ENCODE results near the gene FAM193B.

Gene FAM193B

DNA sequence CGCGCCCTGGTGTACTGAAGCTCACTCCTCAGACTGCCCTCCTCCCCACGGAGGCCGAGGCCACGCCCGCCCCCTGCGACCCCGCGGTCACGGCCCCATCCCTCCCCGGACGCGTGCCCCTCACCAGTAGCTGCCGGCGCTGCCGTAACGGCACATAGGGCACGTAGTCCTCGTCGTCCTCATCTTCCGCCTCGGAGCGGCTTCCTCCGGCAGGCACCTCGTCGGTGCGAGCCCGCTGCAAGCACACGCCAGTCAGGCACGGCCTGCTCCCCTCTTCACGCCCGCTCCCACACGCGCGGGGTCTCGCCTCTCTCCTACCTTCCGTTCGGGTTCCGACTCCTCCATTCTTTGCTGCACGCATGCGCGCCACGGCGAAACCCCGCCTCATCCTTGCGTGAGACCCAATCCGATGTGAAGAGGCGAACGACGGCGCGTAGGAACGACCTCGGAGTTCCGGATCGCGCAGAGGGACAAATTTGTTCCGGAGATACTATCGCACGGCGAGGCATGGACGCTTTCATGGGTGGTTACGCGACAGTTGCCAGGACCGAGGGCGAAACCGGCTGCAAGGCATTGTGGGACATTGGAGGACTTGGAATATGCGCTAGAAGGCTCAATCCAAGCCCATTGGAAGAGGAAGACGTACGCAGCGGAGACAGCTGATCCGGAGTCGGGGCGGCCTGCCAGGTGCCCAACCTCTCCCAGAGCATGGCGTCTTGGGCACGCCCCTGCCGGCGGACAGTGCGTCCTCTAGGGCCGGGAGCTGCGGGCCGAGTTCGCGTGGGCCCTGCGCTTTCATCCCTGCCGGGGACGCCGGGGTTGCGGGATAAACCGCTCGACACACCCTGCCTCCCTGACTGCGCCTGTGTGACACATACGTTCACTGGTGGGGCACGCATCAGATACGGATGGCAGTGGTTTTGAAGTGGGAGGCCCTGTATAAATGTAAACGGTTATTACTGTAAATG is 37.5 kb downstream of the FAM193B start, which contains the start of gene DDX41:
Gene DDX41 (minus strand): TSS at position 361 of the 968 bp plus-strand sequence. CDS start 16 bp downstream, at position 345.
- peak; percentile 84 to 91 (median 88) for DNase-seq (ENCODE audit: low read depth in 3 of 3, low spot score in 1 of 3)

GRCh38 chr5:177515580-177515979 is 38.8 kb downstream of the FAM193B start:
- no peak for DNase-seq (ENCODE audit: low read depth in 3 of 3, low spot score in 1 of 3)

DNA sequence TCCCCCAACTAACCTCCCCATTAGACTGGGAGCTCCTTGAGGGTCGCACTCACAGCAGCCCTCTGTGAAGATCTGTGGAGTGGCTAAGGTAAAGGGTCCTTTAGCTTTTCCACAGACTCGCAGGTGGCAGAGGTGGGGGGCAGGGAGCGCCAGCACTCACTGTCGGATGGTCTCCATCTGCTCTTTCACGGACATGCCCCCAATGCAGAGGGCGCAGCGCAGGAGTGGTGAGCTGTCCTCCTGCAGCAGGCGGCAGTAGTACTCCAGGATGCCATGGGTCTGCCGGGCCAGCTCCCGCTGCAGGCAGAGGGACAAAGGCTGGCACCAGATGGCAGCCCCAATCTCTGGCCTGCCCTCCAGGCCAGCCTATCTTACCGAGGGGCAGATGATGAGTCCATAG is 39.8 kb downstream of the FAM193B start:
- DNase-seq (ENCODE audit: low read depth in 3 of 3, low spot score in 1 of 3), result no peak

DNA sequence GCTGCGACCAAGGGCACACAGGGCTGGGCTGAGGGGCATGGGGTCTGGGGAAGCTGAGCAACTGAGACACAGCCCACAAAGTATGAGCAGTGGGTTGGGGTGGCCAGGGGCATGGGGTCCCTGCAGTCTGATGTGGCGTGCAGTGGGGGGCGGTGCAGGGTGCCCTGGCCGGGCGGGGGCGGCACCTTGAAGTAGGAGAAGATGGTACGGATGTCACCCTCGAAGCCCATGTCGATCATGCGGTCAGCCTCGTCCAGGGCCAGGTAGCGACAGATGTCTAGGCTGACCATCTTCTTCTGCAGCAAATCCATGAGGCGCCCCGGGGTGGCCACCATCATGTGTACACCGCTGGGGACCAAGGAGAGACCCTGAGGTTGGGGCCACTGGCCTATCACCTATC is 40.9 kb downstream of the FAM193B start:
- DNase-seq (ENCODE audit: low read depth in 3 of 3, low spot score in 1 of 3), result no peak

- DNase-seq (ENCODE audit: low read depth in 3 of 3, low spot score in 1 of 3), result no peak
Observed at GRCh38 chr5:177512736-177513380, 41.5 kb downstream of the FAM193B start.

- no peak for DNase-seq (ENCODE audit: low read depth in 3 of 3, low spot score in 1 of 3)
Observed at GRCh38 chr5:177511796-177512675, 42.3 kb downstream of the FAM193B start.

DNA sequence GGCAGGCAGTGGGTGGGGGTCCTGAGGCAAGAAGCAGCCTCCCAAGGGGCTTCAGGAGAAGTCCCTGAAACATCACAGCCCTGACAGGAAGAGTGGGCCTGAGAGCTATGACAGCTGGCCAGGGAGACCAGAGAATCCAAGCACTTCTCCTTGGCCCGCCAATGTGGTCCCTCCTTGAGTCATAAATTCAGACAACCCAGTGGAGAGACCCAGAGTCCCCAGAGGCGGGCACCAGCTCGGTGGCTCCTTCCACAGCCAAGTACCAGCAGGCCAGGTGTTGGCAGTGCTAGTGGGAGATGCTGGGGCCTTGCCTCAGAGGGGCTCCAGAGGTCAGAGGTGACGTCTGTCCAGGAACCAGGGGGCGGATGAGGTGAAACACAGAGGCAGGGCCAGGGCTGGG is 43.2 kb downstream of the FAM193B start:
- no peak for DNase-seq (ENCODE audit: low read depth in 3 of 3, low spot score in 1 of 3)

GRCh38 chr5:177510567-177511053 is 43.8 kb downstream of the FAM193B start:
- DNase-seq (ENCODE audit: low read depth in 3 of 3, low spot score in 1 of 3), result no peak

DNA sequence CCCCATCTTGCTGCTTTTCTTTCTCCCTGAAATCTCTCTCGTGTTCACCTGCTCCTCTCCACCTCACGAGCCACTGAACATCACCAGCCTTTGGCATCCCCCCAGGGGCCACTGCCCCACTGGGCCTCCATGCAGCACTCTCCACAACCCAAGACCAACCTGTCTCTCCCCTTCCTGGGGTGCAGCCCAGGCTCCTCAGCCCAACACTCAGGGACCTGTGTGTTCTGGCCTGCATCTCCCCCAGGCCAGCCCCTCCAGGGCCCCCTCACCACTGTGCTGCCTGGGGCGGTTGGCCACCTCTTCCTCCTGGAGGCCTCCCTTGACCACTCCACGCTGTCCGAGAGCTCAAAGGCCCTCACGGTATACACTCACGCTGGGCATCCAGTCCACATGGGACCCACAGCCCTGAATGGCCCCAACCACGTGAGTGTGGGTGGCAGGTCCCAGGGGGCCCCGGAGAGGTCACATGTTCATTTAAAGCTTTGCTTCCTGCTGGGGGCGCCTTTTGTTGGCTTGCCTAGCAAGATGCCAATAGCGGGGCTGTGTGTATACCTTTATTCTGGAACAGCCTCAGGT is 44.3 kb downstream of the FAM193B start:
- no peak for DNase-seq (ENCODE audit: low read depth in 3 of 3, low spot score in 1 of 3)

- DNase-seq (ENCODE audit: low read depth in 3 of 3, low spot score in 1 of 3), result no peak
Observed at GRCh38 chr5:177509381-177509951, 44.9 kb downstream of the FAM193B start, which contains the start of gene DOK3. TSS of gene DOK3 (minus strand) at chr5:177509826. CDS start at chr5:177509540, 286 bp downstream.

GRCh38 chr5:177508837-177509236 is 45.5 kb downstream of the FAM193B start:
- no peak for DNase-seq (ENCODE audit: low read depth in 3 of 3, low spot score in 1 of 3)

DNA sequence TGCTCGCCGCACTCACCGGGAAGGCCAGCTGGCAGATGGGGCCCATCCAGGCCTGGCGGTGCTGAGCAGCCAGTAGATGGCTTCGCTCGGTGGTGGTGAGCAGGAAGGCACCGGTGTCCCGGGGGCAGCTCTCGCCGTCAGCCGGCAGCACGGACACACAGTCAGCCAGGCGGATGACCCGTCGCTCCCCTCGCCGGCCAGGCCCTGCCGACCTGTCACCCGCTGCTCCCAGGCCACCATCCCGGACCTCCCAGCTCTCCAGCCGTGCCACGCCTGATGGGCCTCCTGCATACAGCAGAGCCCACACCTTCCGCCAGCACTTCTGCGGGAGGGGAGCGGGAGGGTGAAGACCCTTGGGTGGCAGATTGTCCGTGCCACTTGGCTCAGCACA is 46.1 kb downstream of the FAM193B start:
- DNase-seq (ENCODE audit: low read depth in 3 of 3, low spot score in 1 of 3), result no peak

- DNase-seq (ENCODE audit: low read depth in 3 of 3, low spot score in 1 of 3), result no peak
Observed at GRCh38 chr5:177507596-177508220, 46.7 kb downstream of the FAM193B start.

DNA sequence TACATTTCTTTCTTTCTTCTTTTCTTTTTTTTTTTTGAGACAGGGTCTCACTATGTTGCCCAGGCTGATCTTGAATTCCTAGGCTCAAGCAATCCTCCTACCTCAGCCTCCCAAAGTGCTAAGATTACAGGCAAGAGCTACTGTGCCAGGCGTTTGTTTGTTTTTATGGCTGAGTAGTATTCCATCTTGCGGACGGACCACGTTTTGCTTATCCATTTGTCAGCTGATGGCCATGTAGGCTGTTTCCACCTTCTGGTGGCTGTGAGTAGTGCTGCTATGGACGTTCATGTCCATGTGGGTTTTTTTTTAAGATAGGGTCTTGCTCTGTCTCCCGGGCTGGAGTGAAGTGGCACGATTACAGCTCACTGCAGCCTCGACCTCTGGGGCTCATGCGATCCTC is 47.2 kb downstream of the FAM193B start:
- no peak for DNase-seq (ENCODE audit: low read depth in 3 of 3, low spot score in 1 of 3)

DNA sequence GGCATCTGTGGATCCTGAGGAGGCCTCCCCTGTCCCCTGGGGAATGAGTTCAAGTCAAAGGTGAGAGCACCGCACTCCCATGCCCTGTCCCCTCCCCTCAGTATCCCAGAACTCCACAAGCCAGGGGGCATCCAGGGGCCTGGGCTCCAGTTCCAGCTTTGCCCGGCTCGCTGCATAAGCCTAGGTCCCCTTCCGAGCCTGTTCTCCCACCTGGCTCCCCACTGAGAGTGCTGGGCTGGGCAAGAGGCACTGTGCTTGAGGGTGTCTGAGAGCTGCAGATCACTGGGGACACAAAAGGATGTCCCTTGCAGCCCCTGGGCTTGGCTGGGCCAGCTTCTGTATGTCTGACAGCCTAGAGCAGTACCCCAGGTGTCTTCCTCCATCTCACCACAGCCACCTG is 49.3 kb downstream of the FAM193B start:
- no peak for DNase-seq (ENCODE audit: low read depth in 3 of 3, low spot score in 1 of 3)

DNA sequence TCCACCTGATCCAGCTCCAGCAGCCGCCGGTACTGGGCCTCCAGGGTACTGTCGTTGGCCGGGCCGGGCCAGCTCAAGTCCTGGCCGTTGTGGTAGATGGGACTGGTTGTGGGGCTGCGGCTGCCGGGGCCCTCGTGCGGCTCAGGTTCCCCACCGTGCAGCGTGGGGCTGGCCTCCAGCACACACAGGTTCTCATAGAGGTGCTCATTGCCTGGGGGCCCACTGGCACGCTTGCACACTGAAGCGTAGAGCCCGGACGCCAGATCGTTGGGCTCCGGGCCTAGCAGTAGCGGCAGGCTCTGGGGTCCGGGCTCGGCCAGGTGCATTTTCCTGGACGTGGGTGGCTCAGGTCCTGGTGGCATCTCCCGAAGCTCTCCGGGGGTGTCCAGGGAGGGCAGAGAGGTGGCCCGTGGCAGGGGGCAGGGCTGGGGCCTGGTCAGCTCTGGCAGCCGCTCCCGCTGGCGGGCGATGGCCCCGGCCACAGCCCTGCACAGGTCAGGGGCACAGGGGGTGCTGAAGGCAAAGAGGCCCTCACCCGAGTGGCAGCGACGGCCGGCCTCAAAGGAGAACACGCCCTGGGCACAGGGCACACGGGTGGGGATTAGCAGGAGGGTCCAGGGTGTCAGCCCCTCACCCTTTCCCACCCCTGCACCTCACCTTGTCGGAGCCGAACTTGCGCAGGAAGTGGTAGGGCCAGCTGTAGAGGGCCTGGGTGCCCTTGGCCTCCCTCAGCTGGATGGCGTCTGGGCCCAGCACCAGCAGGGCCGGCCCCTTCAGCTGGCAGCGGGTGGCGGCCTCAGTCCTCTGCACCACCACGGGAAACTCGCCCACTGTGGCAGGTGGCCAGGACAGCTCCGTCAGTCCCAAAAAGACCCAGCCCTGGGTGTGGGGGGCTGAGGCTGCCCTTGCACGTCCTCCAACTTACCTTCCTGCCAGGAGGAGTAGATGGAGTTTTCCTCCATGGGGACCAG is 50.0 kb downstream of the FAM193B start:
- DNase-seq (ENCODE audit: low read depth in 3 of 3, low spot score in 1 of 3), result no peak

GRCh38 chr5:177503351-177504085 is 50.8 kb downstream of the FAM193B start:
- DNase-seq (ENCODE audit: low read depth in 3 of 3, low spot score in 1 of 3), result no peak

DNA sequence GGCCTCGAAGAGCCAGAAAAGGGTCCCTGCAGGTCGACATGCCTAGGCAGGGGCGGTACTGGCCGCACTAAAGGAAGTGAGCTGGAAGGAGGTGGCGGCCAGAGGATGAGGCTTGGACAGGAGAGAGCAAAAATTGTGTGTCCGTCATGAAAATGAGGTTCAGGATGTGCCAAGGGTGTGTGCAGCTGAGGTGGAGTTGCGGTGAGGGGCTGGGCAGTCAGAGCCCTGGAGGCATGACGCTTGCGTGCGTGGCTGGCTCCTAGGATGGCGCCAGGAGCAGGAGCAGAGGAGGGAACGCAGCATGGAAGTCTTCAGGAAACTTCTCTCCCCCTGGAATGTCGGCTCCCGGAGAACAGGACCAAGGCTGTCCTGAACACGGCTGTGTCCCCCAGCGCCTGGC is 51.5 kb downstream of the FAM193B start:
- no peak for DNase-seq (ENCODE audit: low read depth in 3 of 3, low spot score in 1 of 3)

All from stimulated activated CD4-positive, alpha-beta T cell treated with anti-CD3 and anti-CD28 coated beads, TNF-alpha, amount 100 ng/mL, for 1 hour (primary cell).